ENCODE results near the gene NUTF2. TPM values are rescaled to one million over a fixed set of nuclear protein-coding genes. Genes with fewer than 3 reads are reported as not detected.

NUTF2 gene
- polyA plus RNA-seq, 1 experiment, result 151 TPM

- POLR2A ChIA-PET, result interaction anchor here (0.7 to 2.1 kb wide), 4 partner anchors 9 to 50 kb away, joined by 3 to 10 read pairs (median 4); partner anchors contain the start of gene PSKH1
- Histone ChIP-seq H3K27me3 (ENCODE audit: control insufficient read depth, insufficient read depth, low read length) (no peaks in the 10 kb centered on the region), H3K27ac (ENCODE audit: low read depth, low read length) (peak within 1 kb of the TSS; percentile 11), H3K4me3 (ENCODE audit: low read depth, low read length) (no peak within 1 kb of the TSS), H3K9me3 (ENCODE audit: control insufficient read depth, insufficient read depth, low read length) (no peaks in the 10 kb centered on the region)
- peak; percentile 79 for DNase-seq (ENCODE audit: low read depth, low spot score)
- CTCF ChIA-PET, result interaction anchor here (0.7 to 3.2 kb wide), 22 partner anchors 8 to 363 kb away, joined by 3 to 25 read pairs (median 6); partner anchors contain the start of genes ACD, CTRL, EDC4 and PSKH1
- no peak for TF ChIP-seq CTCF (IDR thresholded peaks at IDR 0.05; ENCODE audit: low read depth, low read length)
Observed at GRCh38 chr16:67884684-67885083, 38.0 kb downstream of the NUTF2 start, which contains the start of gene NRN1L. TSS of gene NRN1L (plus strand) at chr16:67884885. CDS start at chr16:67884904, 19 bp downstream.

GRCh38 chr16:67885545-67885944, 38.8 kb downstream of the NUTF2 start:
- CTCF ChIA-PET, result interaction anchor here (0.6 to 0.7 kb wide), 2 partner anchors 69 to 159 kb away, joined by 4 read pairs; no protein-coding TSS in a partner anchor
- DNase-seq (ENCODE audit: low read depth, low spot score), result no peak
- POLR2A ChIA-PET, result no interaction called here

GRCh38 chr16:67885976-67886375, 39.2 kb downstream of the NUTF2 start:
- H3K27ac ChIP-seq (ENCODE audit: low read depth, low read length), result no peak overlapping the region
- H3K4me3 ChIP-seq (ENCODE audit: low read depth, low read length), result no peak overlapping the region
- ChIA-PET CTCF (interaction anchor here (0.6 kb wide), 1 partner anchor 158 kb away, joined by 4 read pairs; no protein-coding TSS in a partner anchor), POLR2A (no interaction called here)
- no peaks in the 10 kb centered on the region for H3K27me3 ChIP-seq (ENCODE audit: control insufficient read depth, insufficient read depth, low read length)
- TF ChIP-seq CTCF (IDR thresholded peaks at IDR 0.05; ENCODE audit: low read depth, low read length), result no peak
- no peaks in the 10 kb centered on the region for H3K9me3 ChIP-seq (ENCODE audit: control insufficient read depth, insufficient read depth, low read length)
- DNase-seq (ENCODE audit: low read depth, low spot score), result no peak

More at GRCh38 chr16:67885545-67885944, 38.8 kb downstream of the NUTF2 start:
- Histone ChIP-seq H3K9me3 (ENCODE audit: control insufficient read depth, insufficient read depth, low read length) (no peaks in the 10 kb centered on the region), H3K27ac (ENCODE audit: low read depth, low read length) (no peak overlapping the region), H3K4me3 (ENCODE audit: low read depth, low read length) (no peak overlapping the region), H3K27me3 (ENCODE audit: control insufficient read depth, insufficient read depth, low read length) (no peaks in the 10 kb centered on the region)
- TF ChIP-seq CTCF (IDR thresholded peaks at IDR 0.05; ENCODE audit: low read depth, low read length), result no peak

GRCh38 chr16:67886387-67886786, 39.7 kb downstream of the NUTF2 start:
- Histone ChIP-seq H3K4me3 (ENCODE audit: low read depth, low read length) (no peak overlapping the region), H3K27ac (ENCODE audit: low read depth, low read length) (no peak overlapping the region), H3K27me3 (ENCODE audit: control insufficient read depth, insufficient read depth, low read length) (no peaks in the 10 kb centered on the region), H3K9me3 (ENCODE audit: control insufficient read depth, insufficient read depth, low read length) (no peaks in the 10 kb centered on the region)
- POLR2A ChIA-PET, result no interaction called here
- no peak for DNase-seq (ENCODE audit: low read depth, low spot score)
- CTCF ChIA-PET, result interaction anchor here (0.6 kb wide), 1 partner anchor 158 kb away, joined by 4 read pairs; no protein-coding TSS in a partner anchor
- no peak for TF ChIP-seq CTCF (IDR thresholded peaks at IDR 0.05; ENCODE audit: low read depth, low read length)

- Histone ChIP-seq H3K4me3 (ENCODE audit: low read depth, low read length) (no peak overlapping the region), H3K27me3 (ENCODE audit: control insufficient read depth, insufficient read depth, low read length) (no peaks in the 10 kb centered on the region), H3K27ac (ENCODE audit: low read depth, low read length) (no peak overlapping the region), H3K9me3 (ENCODE audit: control insufficient read depth, insufficient read depth, low read length) (no peaks in the 10 kb centered on the region)
- DNase-seq (ENCODE audit: low read depth, low spot score), result no peak
- ChIA-PET CTCF (no interaction called here), POLR2A (no interaction called here)
- no peak for TF ChIP-seq CTCF (IDR thresholded peaks at IDR 0.05; ENCODE audit: low read depth, low read length)
Observed at GRCh38 chr16:67888331-67888730, 41.6 kb downstream of the NUTF2 start.
